Coronary artery (tissue), 2 donors: ENCODE data around the gene ZNF775.

Source experiments
- DNase-seq: peaks from one replicate; pipeline ENCODE4 v3.0.0-alpha.2; 2017; ENCODE audit warnings: low spot score
- H3K27ac ChIP-seq, 2 donors: fragments of 200-600 bp; sonication (generic); one replicate each; pipeline ENCODE4 v1.5.1; 2016 to 2019
- H3K4me3 ChIP-seq: fragments of 200-600 bp; sonication (generic); 2 replicates; pipeline ENCODE4 v1.5.1; 2016; ENCODE audit warnings: mild to moderate bottlenecking, moderate library complexity
- CTCF ChIP-seq: fragments of 200-600 bp; sonication (generic); IDR thresholded peaks from one replicate; pipeline ENCODE4 v1.5.1; 2019; ENCODE audit warnings: antibody characterized with exemption

The ZNF775 gene

GRCh38 chr7:150377635-150378034 lies 1.5 kb upstream of the ZNF775 start:
- no peak for TF ChIP-seq CTCF
- Histone ChIP-seq H3K4me3 (no peak overlapping the region), H3K27ac (no peak overlapping the region)
- DNase-seq = no peak

GRCh38 chr7:150378115-150378852 lies 846 bp upstream of the ZNF775 start:
- Histone ChIP-seq H3K4me3 (peak overlapping the region; percentile 97), H3K27ac (peak overlapping the region; percentile 81 to 95)
- TF ChIP-seq CTCF = no peak
- DNase-seq = no peak

- DNase-seq = no peak
- peak overlapping the region; percentile 76 to 95 for H3K27ac ChIP-seq
- no peak for TF ChIP-seq CTCF
- H3K4me3 ChIP-seq = peak overlapping the region; percentile 97
Measured at GRCh38 chr7:150379441-150380379, 580 bp downstream of the ZNF775 start.

GRCh38 chr7:150380463-150380862 lies 1.3 kb downstream of the ZNF775 start:
- H3K27ac ChIP-seq = no peak overlapping the region
- peak overlapping the region; percentile 97 for H3K4me3 ChIP-seq
- no peak for TF ChIP-seq CTCF
- DNase-seq = no peak

GRCh38 chr7:150381096-150381495 lies 2.0 kb downstream of the ZNF775 start:
- no peak for TF ChIP-seq CTCF
- Histone ChIP-seq H3K27ac (no peak overlapping the region), H3K4me3 (no peak overlapping the region)
- DNase-seq = no peak

- Histone ChIP-seq H3K4me3 (no peak overlapping the region), H3K27ac (no peak overlapping the region)
- TF ChIP-seq CTCF = no peak
- DNase-seq = no peak
Measured at GRCh38 chr7:150381785-150382122, 2.6 kb downstream of the ZNF775 start.
